ENCODE results near the gene ELN.

DNA sequence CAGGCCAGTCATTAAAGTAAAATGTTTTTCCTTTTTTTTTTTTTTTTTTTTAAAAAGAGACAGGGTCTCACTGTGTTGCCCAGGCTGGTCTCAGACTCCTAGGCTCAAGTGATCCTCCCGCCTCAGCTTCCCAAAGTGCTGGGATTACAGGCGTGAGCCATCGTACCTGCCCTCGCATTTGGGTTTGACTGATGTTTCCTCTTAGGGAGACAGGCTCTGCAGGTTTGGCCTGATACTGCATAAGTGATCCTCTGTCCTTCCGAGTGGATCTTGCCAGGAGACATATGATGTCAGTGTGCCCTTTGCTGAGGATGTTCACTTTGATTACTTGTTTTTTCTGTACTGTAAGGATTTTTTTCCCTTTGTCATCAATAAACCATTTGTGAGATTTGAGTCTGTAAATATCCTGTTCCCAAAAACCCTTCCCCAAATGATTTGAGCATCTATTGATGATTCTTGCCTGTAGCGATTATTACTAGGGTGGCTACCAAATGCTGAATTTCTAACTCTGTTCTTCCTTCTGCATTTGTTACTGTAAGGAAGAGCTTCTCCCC lies 75.3 kb downstream of the ELN start:
- TF ChIP-seq GATA2 (IDR thresholded peaks at IDR 0.05; ENCODE audit: low read depth, low read length) (no peak), GATA3 (IDR thresholded peaks at IDR 0.05; ENCODE audit: low read depth, low read length) (no peak)
